GM12865 (cell line): Measurements from ENCODE around the gene KLK15.

Experiments
- DNase-seq: peaks from one replicate; pipeline ENCODE4 v3.0.0; 2010; ENCODE audit warnings: low read depth
- H3K4me3 ChIP-seq: 2 replicates; pipeline ENCODE4 v1.5.1; 2011; ENCODE audit warnings: mild to moderate bottlenecking, low read depth, low read length, control low read depth
- CTCF ChIP-seq: IDR thresholded peaks from 2 replicates; pipeline ENCODE4 v1.5.1; 2011; ENCODE audit warnings: low read length, control low read depth, low read depth, inconsistent platforms; ENCODE audit not compliant: insufficient read depth; ENCODE audit errors: missing control alignments

The KLK15 gene

GRCh38 chr19:50777261-50777660, 56.1 kb downstream of the KLK15 start:
- TF ChIP-seq CTCF = no peak
- DNase-seq = no peak
- no peak overlapping the region for H3K4me3 ChIP-seq

- TF ChIP-seq CTCF = no peak
- H3K4me3 ChIP-seq = no peak overlapping the region
- DNase-seq = no peak
Observed at GRCh38 chr19:50776131-50776530, 57.2 kb downstream of the KLK15 start.
